Right ventricle myocardium inferior (tissue), 1 donor: Measurements from ENCODE around the gene SCGB3A2. TPM values are rescaled to one million over a fixed set of nuclear protein-coding genes. Genes with fewer than 3 reads are reported as not detected.

ENCODE experiments used
- ATAC-seq: fragments of 200-7000 bp; cut with Tn5 transposase; one replicate; pipeline ENCODE4 v1.9.1; 2020; ENCODE audit warnings: mild to moderate bottlenecking, moderate library complexity
- DNase-seq: peaks from one replicate; pipeline ENCODE4 v3.0.0; 2021; ENCODE audit errors: missing footprints
- intact Hi-C: fragments of 100-400 bp; cut with DNase I; formaldehyde crosslinking; loops from one replicate; pipeline ENCODE4 v1.11.0; 2022
- long read RNA-seq: library from polyadenylated mRNA; unstranded; transcript quantifications from one replicate; pipeline ENCODE4 v2.0.0, GENCODE V29; 2021
- total RNA-seq: library from RNA; stranded (reverse); fragmentation: NEBNext Ultra II Directional; extraction: Animal tissue kit (Norgen Biotek cat#: 25700); gene quantifications from one replicate; pipeline ENCODE4 v1.2.1, GENCODE V29; 2021
- donor health status: DM: no; HTN: yes; CAD: no; lungs with severe emphysema.

SCGB3A2 gene
- total RNA-seq: not detected
- long read RNA-seq: 0 reads

GRCh38 chr5:147878066-147878759 is at the start of gene SCGB3A2:
Gene SCGB3A2, plus strand, starts transcription at chr5:147878711. Its CDS starts 93 bp downstream, at chr5:147878804.
- DNase-seq (no peak), ATAC-seq (no peak)
- intact Hi-C loops: no loop called here

- DNase-seq: no peak
- ATAC-seq: no peak
- intact Hi-C loops: no loop called here
Observed at GRCh38 chr5:147830035-147830434, 48.5 kb upstream of the SCGB3A2 start.

- intact Hi-C loops: no loop called here
- DNase-seq (no peak), ATAC-seq (no peak)
Observed at GRCh38 chr5:147831465-147831864, 47.0 kb upstream of the SCGB3A2 start, which contains the start of gene SPINK1. Gene SPINK1, minus strand, starts transcription at chr5:147831671. Its CDS starts 94 bp downstream, at chr5:147831577.

- intact Hi-C loops: no loop called here
- no peak for ATAC-seq
Observed at GRCh38 chr5:147832541-147832940, 46.0 kb upstream of the SCGB3A2 start.

GRCh38 chr5:147835386-147835798 is 43.1 kb upstream of the SCGB3A2 start:
- ATAC-seq: no peak
- intact Hi-C loops: no loop called here
- DNase-seq: no peak

More at GRCh38 chr5:147832541-147832940, 46.0 kb upstream of the SCGB3A2 start:
- DNase-seq: no peak

GRCh38 chr5:147836439-147836838 is 42.1 kb upstream of the SCGB3A2 start:
- no peak for ATAC-seq
- intact Hi-C loops: no loop called here
- DNase-seq: no peak

GRCh38 chr5:147842869-147843268 is 35.6 kb upstream of the SCGB3A2 start:
- intact Hi-C loops: no loop called here
- DNase-seq (no peak), ATAC-seq (no peak)

- ATAC-seq: no peak
- intact Hi-C loops: no loop called here
- no peak for DNase-seq
Observed at GRCh38 chr5:147844846-147845245, 33.7 kb upstream of the SCGB3A2 start.

GRCh38 chr5:147845618-147846017 is 32.9 kb upstream of the SCGB3A2 start:
- no peak for DNase-seq
- ATAC-seq: no peak
- intact Hi-C loops: no loop called here

- intact Hi-C loops: no loop called here
- ATAC-seq (no peak), DNase-seq (no peak)
Observed at GRCh38 chr5:147849226-147849625, 29.3 kb upstream of the SCGB3A2 start.

GRCh38 chr5:147851578-147851977 is 26.9 kb upstream of the SCGB3A2 start:
- DNase-seq: no peak
- intact Hi-C loops: loop anchor here (10.0 kb wide), 1 partner anchor 253 kb away; no protein-coding TSS in a partner anchor
- no peak for ATAC-seq

GRCh38 chr5:147852365-147852764 is 26.1 kb upstream of the SCGB3A2 start:
- DNase-seq (no peak), ATAC-seq (no peak)
- intact Hi-C loops: loop anchor here (10.0 kb wide), 1 partner anchor 252 kb away; no protein-coding TSS in a partner anchor

- DNase-seq (no peak), ATAC-seq (no peak)
- intact Hi-C loops: loop anchor here (10.0 kb wide), 1 partner anchor 251 kb away; no protein-coding TSS in a partner anchor
Observed at GRCh38 chr5:147853372-147853987, 25.0 kb upstream of the SCGB3A2 start.

- no peak for ATAC-seq
- no peak for DNase-seq
- intact Hi-C loops: loop anchor here (10.0 kb wide), 1 partner anchor 250 kb away; no protein-coding TSS in a partner anchor
Observed at GRCh38 chr5:147854331-147854730, 24.2 kb upstream of the SCGB3A2 start.

GRCh38 chr5:147854894-147855773 is 23.4 kb upstream of the SCGB3A2 start:
- no peak for DNase-seq
- intact Hi-C loops: loop anchor here (10.0 kb wide), 1 partner anchor 250 kb away; no protein-coding TSS in a partner anchor

GRCh38 chr5:147855774-147856069 is 22.8 kb upstream of the SCGB3A2 start:
- ATAC-seq (no peak), DNase-seq (no peak)
- intact Hi-C loops: loop anchor here (2.0 to 10.0 kb wide), 2 partner anchors 79 to 249 kb away; no protein-coding TSS in a partner anchor

More at GRCh38 chr5:147854894-147855773, 23.4 kb upstream of the SCGB3A2 start:
- no peak for ATAC-seq

GRCh38 chr5:147856801-147857200 is 21.7 kb upstream of the SCGB3A2 start:
- no peak for DNase-seq
- no peak for ATAC-seq
- intact Hi-C loops: loop anchor here (2.0 to 10.0 kb wide), 2 partner anchors 78 to 248 kb away; no protein-coding TSS in a partner anchor

GRCh38 chr5:147857302-147858129 is 21.0 kb upstream of the SCGB3A2 start:
- no peak for ATAC-seq
- intact Hi-C loops: loop anchor here (2.0 to 10.0 kb wide), 2 partner anchors 77 to 247 kb away; no protein-coding TSS in a partner anchor
- no peak for DNase-seq
